GM21576 (cell line): ENCODE measurements around the gene RAB40C.

Experiments used
- ATAC-seq: cut with Tn5 transposase; IDR thresholded peaks from one replicate; pipeline ENCODE4 v1.9.1; 2021; ENCODE audit warnings: mild to moderate bottlenecking, moderate library complexity; ENCODE audit not compliant: unreplicated experiment

The RAB40C gene

GRCh38 chr16:641326-642188, 51.7 kb downstream of the RAB40C start, which contains the start of gene MCRIP2:
MCRIP2 (plus strand) TSS chr16:641828; CDS start chr16:641992, 164 bp downstream.
- ATAC-seq, result peak; percentile 42

- peak; percentile 32 for ATAC-seq
These were observed 52.6 kb downstream of the RAB40C start for GRCh38 chr16:642189-643049.

- no peak for ATAC-seq
These were observed 53.1 kb downstream of the RAB40C start for GRCh38 chr16:643050-643368.

GRCh38 chr16:644556-644955, 54.7 kb downstream of the RAB40C start:
- no peak for ATAC-seq

GRCh38 chr16:645852-646678, 56.2 kb downstream of the RAB40C start:
- no peak for ATAC-seq

- no peak for ATAC-seq
These were observed 56.9 kb downstream of the RAB40C start for GRCh38 chr16:646679-647172.

- ATAC-seq, result no peak
These were observed 57.5 kb downstream of the RAB40C start for GRCh38 chr16:647173-647902.

GRCh38 chr16:648071-648780, 58.4 kb downstream of the RAB40C start:
- ATAC-seq, result no peak

- ATAC-seq, result peak; percentile 64
These were observed 59.1 kb downstream of the RAB40C start, which contains the start of gene WDR90 for GRCh38 chr16:648781-649589. WDR90 (plus strand) TSS chr16:649365; CDS start chr16:649417, 52 bp downstream.

GRCh38 chr16:649631-650030, 59.8 kb downstream of the RAB40C start:
- no peak for ATAC-seq

GRCh38 chr16:651844-652243, 62.0 kb downstream of the RAB40C start:
- no peak for ATAC-seq

GRCh38 chr16:652454-653305, 62.8 kb downstream of the RAB40C start:
- ATAC-seq, result no peak

GRCh38 chr16:654034-654433, 64.2 kb downstream of the RAB40C start:
- no peak for ATAC-seq

- ATAC-seq, result no peak
These were observed 67.6 kb downstream of the RAB40C start for GRCh38 chr16:657487-657886.

GRCh38 chr16:658679-659571, 69.1 kb downstream of the RAB40C start:
- no peak for ATAC-seq

- ATAC-seq, result no peak
These were observed 69.8 kb downstream of the RAB40C start for GRCh38 chr16:659618-660017.

GRCh38 chr16:660132-660458, 70.2 kb downstream of the RAB40C start:
- ATAC-seq, result no peak
